Colon (tissue), 2 donors: Measurements from ENCODE around the gene CBX4.

Experiments
- FAIRE-seq: peaks from 2 replicates; lab custom pipeline; 2012; peaks lifted over from hg19 to GRCh38; lab: Jason Lieb, UNC
- donor health status: control.
- donor health status: control.

Gene CBX4

DNA sequence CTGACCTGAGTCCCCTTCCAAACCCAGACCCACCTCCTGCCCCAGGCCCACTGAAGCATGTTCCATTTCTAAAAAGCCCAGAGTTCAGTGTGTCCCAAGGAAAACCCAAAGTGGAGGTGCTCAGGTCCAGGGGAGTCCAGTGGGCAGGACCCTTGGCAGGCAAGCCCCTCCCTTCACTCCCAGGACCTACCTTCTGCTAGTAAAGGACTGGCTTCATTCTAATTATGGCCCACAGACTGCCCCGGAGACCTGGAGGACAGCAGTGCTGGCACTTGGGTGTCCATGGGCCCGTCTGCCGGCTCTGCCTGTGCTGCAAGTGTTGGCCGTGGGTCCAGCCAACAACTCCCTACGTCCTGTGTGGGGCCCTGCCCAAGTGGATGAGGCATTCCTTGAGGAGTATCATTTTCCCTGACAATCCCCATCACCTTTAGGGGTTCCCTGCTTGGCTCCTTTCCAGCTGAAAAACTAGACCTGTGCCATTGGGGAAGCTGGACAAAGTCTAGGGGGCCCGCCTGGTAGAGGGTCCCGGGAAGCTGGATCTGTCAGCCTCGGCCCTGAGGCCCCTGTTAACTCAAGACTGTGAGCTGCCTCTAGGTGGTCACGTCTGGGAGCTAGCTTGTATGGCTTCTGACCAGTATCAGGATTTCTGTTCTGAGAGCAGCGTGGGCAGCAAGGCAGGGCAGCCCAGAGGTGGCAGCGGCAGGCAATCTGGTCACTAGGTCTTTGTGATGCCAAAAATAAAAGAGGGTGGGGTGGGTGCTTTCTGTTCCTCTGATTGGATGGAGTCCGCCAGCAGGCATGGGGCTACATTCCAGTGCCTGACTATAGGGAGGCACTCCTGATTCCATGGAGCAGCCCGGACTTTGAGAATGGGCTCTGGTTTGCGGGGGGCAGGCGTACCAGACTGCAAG lies 53.1 kb downstream of the CBX4 start:
- FAIRE-seq: no peak

GRCh38 chr17:79785017-79785899 lies 54.0 kb downstream of the CBX4 start:
- FAIRE-seq: no peak

GRCh38 chr17:79784353-79785016 lies 54.8 kb downstream of the CBX4 start:
- FAIRE-seq: no peak

DNA sequence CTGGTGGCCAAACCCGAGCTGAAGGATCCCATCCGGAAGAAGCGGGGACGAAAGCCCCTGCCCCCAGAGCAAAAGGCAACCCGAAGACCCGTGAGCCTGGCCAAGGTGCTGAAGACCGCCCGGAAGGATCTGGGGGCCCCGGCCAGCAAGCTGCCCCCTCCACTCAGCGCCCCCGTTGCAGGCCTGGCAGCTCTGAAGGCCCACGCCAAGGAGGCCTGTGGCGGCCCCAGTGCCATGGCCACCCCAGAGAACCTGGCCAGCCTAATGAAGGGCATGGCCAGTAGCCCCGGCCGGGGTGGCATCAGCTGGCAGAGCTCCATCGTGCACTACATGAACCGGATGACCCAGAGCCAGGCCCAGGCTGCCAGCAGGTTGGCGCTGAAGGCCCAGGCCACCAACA lies 55.3 kb downstream of the CBX4 start:
- FAIRE-seq: no peak
